Measurements from ENCODE around the gene DNM3.

GRCh38 chr1:172002725-172003345, 161.5 kb downstream of the DNM3 start:
- TF ChIP-seq CTCF (IDR thresholded peaks at IDR 0.05) (peak in 2 of 3 donors; percentile 45 to 57), POLR2A (IDR thresholded peaks at IDR 0.05) (no peak), EP300 (IDR thresholded peaks at IDR 0.05) (no peak)
